Ramos (cell line): ENCODE data around the gene UCHL3.

Experiments
- in situ Hi-C: fragments of 300-500 bp; cut with MboI; formaldehyde crosslinking; loops from one replicate; pipeline ENCODE4 v1.14.3; 2022; ENCODE audit warnings: low sequenced_read_pairs; ENCODE audit not compliant: unreplicated experiment

UCHL3 gene

GRCh38 chr13:75618308-75618707 lies 68.7 kb downstream of the UCHL3 start:
- in situ Hi-C loops, result no loop called here

GRCh38 chr13:75620020-75620419 lies 70.4 kb downstream of the UCHL3 start:
- in situ Hi-C loops, result no loop called here

- in situ Hi-C loops, result no loop called here
Observed at GRCh38 chr13:75621147-75621546, 71.6 kb downstream of the UCHL3 start.

GRCh38 chr13:75628801-75629200 lies 79.2 kb downstream of the UCHL3 start:
- in situ Hi-C loops, result no loop called here

- in situ Hi-C loops, result no loop called here
Observed at GRCh38 chr13:75633285-75633684, 83.7 kb downstream of the UCHL3 start.

GRCh38 chr13:75635101-75635827 lies 85.7 kb downstream of the UCHL3 start:
- in situ Hi-C loops, result no loop called here

- in situ Hi-C loops, result no loop called here
Observed at GRCh38 chr13:75635828-75636435, 86.3 kb downstream of the UCHL3 start, which contains the start of gene LMO7. LMO7 (plus strand) TSS chr13:75636330; CDS start chr13:75636658, 328 bp downstream.

- in situ Hi-C loops, result no loop called here
Observed at GRCh38 chr13:75636436-75637180, 87.0 kb downstream of the UCHL3 start.

GRCh38 chr13:75637181-75637750 lies 87.7 kb downstream of the UCHL3 start:
- in situ Hi-C loops, result no loop called here

GRCh38 chr13:75639454-75639853 lies 89.9 kb downstream of the UCHL3 start:
- in situ Hi-C loops, result no loop called here

- in situ Hi-C loops, result no loop called here
Observed at GRCh38 chr13:75641026-75641425, 91.4 kb downstream of the UCHL3 start.

- in situ Hi-C loops, result no loop called here
Observed at GRCh38 chr13:75643182-75643581, 93.6 kb downstream of the UCHL3 start.

- in situ Hi-C loops, result no loop called here
Observed at GRCh38 chr13:75643693-75644092, 94.1 kb downstream of the UCHL3 start.

- in situ Hi-C loops, result no loop called here
Observed at GRCh38 chr13:75645141-75645540, 95.5 kb downstream of the UCHL3 start.

- in situ Hi-C loops, result no loop called here
Observed at GRCh38 chr13:75647126-75647784, 97.7 kb downstream of the UCHL3 start.

GRCh38 chr13:75648446-75648845 lies 98.9 kb downstream of the UCHL3 start:
- in situ Hi-C loops, result no loop called here

- in situ Hi-C loops, result no loop called here
Observed at GRCh38 chr13:75651013-75651412, 101.4 kb downstream of the UCHL3 start.

GRCh38 chr13:75652726-75653125 lies 103.1 kb downstream of the UCHL3 start:
- in situ Hi-C loops, result no loop called here
